HepG2 (cell line): Measurements from ENCODE around the gene LENG1. TPM values are rescaled to one million over a fixed set of nuclear protein-coding genes. Genes with fewer than 3 reads are reported as not detected.

Experiments used
- HNRNPLL ChIP-seq: fragments of 200-400 bp; formaldehyde crosslinking; IDR thresholded peaks from 2 replicates; pipeline ENCODE4 v1.6.1; 2017; ENCODE audit warnings: mild to moderate bottlenecking, low read depth, low read length; ENCODE audit not compliant: poor library complexity, severe bottlenecking
- NFIB ChIP-seq: sonication (generic); formaldehyde crosslinking; IDR thresholded peaks from 2 replicates; pipeline ENCODE4 v1.9.0; 2021; ENCODE audit warnings: missing genetic modification reagents, mild to moderate bottlenecking, borderline replicate concordance
- PRMT3 ChIP-seq: sonication (generic); formaldehyde crosslinking; IDR thresholded peaks from 2 replicates; pipeline ENCODE4 v1.8.1; 2022; ENCODE audit warnings: low read depth, mild to moderate bottlenecking, moderate library complexity, missing genetic modification reagents, borderline replicate concordance
- RORA ChIP-seq: sonication (generic); formaldehyde crosslinking; IDR thresholded peaks from 2 replicates; pipeline ENCODE4 v1.5.0; 2020; ENCODE audit warnings: mild to moderate bottlenecking, missing genetic modification reagents, moderate library complexity
- SCMH1 ChIP-seq: sonication (generic); formaldehyde crosslinking; IDR thresholded peaks from 2 replicates; pipeline ENCODE4 v1.9.0; 2021; ENCODE audit warnings: missing genetic modification reagents, mild to moderate bottlenecking, borderline replicate concordance
- SYNCRIP ChIP-seq: fragments of 200-400 bp; formaldehyde crosslinking; IDR thresholded peaks from 2 replicates; pipeline ENCODE4 v1.6.1; 2018; ENCODE audit warnings: mild to moderate bottlenecking, low read depth, low read length; ENCODE audit not compliant: insufficient read depth
- TBX3 ChIP-seq: fragments of 450-650 bp; IDR thresholded peaks from 2 replicates; pipeline ENCODE4 v1.6.1; 2017; ENCODE audit warnings: antibody characterized with exemption, mild to moderate bottlenecking, inconsistent platforms, borderline replicate concordance
- ZFP41 ChIP-seq: sonication (generic); formaldehyde crosslinking; IDR thresholded peaks from 2 replicates; pipeline ENCODE4 v1.4.0; 2020; ENCODE audit warnings: mild to moderate bottlenecking, missing genetic modification reagents, borderline replicate concordance
- ZFP82 ChIP-seq: sonication (generic); formaldehyde crosslinking; IDR thresholded peaks from 2 replicates; pipeline ENCODE4 v1.5.1; 2020; ENCODE audit warnings: mild to moderate bottlenecking, missing genetic modification reagents, borderline replicate concordance
- ZNF20 ChIP-seq: sonication (generic); formaldehyde crosslinking; IDR thresholded peaks from 2 replicates; pipeline ENCODE4 v1.4.0; 2020; ENCODE audit warnings: mild to moderate bottlenecking, moderate library complexity, missing genetic modification reagents
- ZNF256 ChIP-seq: sonication (generic); formaldehyde crosslinking; conservative IDR thresholded peaks from 2 replicates; pipeline ENCODE4 v1.4.0; 2020; ENCODE audit warnings: missing genetic modification reagents
- ZNF451 ChIP-seq: sonication (generic); formaldehyde crosslinking; IDR thresholded peaks from 2 replicates; pipeline ENCODE4 v1.5.0; 2020; ENCODE audit warnings: mild to moderate bottlenecking, missing genetic modification reagents
- ZNF549 ChIP-seq: sonication (generic); formaldehyde crosslinking; IDR thresholded peaks from 2 replicates; pipeline ENCODE4 v1.5.0; 2020; ENCODE audit warnings: missing genetic modification reagents
- ZNF644 ChIP-seq: IDR thresholded peaks from 2 replicates; pipeline ENCODE4 v1.6.1; 2016; ENCODE audit warnings: low read depth
- ZNF788 ChIP-seq: sonication (generic); formaldehyde crosslinking; IDR thresholded peaks from 2 replicates; pipeline ENCODE4 v1.5.0; 2020; ENCODE audit warnings: mild to moderate bottlenecking, missing genetic modification reagents, borderline replicate concordance
- ZSCAN22 ChIP-seq: sonication (generic); formaldehyde crosslinking; IDR thresholded peaks from 2 replicates; pipeline ENCODE4 v1.4.0; 2020; ENCODE audit warnings: mild to moderate bottlenecking, missing genetic modification reagents
- polyA plus RNA-seq, 8 experiments: library from polyadenylated mRNA; depleted of rRNA in 3 of 8; stranded (reverse) in 7 of 8; unstranded in 1 of 8; fragments of >200 nt; fragmentation: Illumina TruSeq in 4 of 8; extraction: Trizol in 4 of 8; gene quantifications; 2 replicates each; pipeline versions ENCODE4 v1.2.1 to v1.2.3, GENCODE V29; 2011 to 2016; ENCODE audit warnings: low read depth in 4 of 8, missing spikeins in 1 of 8, mixed read lengths in 1 of 8; ENCODE audit not compliant: insufficient read depth in 1 of 8
- total RNA-seq, 5 experiments: library from RNA; depleted of rRNA; stranded (reverse); fragments of >200 nt; fragmentation: Illumina TruSeq; extraction: Trizol; gene quantifications; 2 replicates each; pipeline ENCODE4 v1.2.3, GENCODE V29; 2016; ENCODE audit warnings: low read depth in 1 of 5
- TF ChIP-seq, protein P1 (sequence below): IDR thresholded peaks from 2 replicates; pipeline ENCODE4 v1.6.1; 2012; ENCODE audit warnings: low read depth, low read length, improper control_type of control experiment
- TF ChIP-seq, protein P2 (sequence below): IDR thresholded peaks from 2 replicates; pipeline ENCODE4 v1.6.1; 2016
- TF ChIP-seq, protein P3 (sequence below): sonication (generic); formaldehyde crosslinking; IDR thresholded peaks from 2 replicates; pipeline ENCODE4 v1.9.0; 2022; ENCODE audit warnings: low read depth, missing genetic modification reagents
- TF ChIP-seq, protein P4 (sequence below): sonication (generic); formaldehyde crosslinking; conservative IDR thresholded peaks from 2 replicates; pipeline ENCODE4 v1.4.0; 2020; ENCODE audit warnings: missing genetic modification reagents
- TF ChIP-seq, protein P5 (sequence below): sonication (generic); formaldehyde crosslinking; IDR thresholded peaks from 2 replicates; pipeline ENCODE4 v1.4.0; 2020; ENCODE audit warnings: missing genetic modification reagents, borderline replicate concordance

The LENG1 gene
- total and polyA plus RNA-seq, 2 of the 13 experiments (the other 11 are each of a cell fraction or from before 2014, with no cell fraction given): 1.8 to 3.8 TPM

DNA sequence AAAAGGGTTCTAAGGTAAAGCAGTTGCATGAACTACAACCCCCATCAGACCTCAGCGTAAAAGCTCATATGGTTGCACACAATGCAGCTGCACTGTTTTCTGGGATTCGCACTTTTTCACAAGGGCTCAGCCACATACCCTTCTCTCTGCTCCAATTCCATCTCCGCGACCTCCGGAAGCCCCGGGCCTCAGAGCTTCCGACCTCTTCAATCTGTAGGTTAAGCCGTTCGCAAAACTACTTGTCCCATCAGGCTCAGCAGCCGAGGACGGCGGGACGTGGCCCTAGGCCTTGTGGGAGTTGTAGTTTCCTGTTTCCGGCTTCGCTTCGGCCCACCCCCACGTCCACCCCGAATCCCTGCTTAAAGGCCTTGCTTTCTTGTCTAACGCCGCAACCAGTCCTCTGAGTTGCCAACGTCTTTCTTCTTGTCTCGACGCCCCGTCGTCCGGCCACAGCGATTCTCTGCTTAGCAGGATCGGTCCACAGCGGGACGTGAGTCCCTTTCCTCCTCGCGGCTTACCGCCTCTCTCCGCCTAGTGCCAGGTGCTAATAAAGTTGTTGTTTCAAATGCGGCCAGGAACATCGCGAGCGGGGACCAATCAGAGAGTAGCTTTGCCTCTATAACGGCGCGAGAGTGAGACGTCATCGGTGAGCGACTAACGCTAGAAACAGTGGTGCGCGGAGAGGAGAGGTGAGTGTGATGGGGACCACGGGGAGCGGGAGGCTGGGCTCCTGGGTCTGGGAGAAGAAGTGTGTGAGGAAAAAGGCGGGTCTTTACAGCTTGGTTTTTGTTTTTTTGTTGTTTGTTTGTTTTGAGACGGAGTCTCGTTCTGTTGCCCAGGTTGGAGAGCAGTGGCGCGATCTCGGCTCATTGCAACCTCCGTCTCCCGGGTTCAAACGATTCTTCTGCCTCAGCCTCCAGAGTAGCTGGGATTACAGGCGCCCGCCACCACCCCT is 44.1 kb downstream of the LENG1 start, which contains the start of the genes PRPF31 and TFPT (continued):
- TF ChIP-seq SYNCRIP (no peak), ZFP41 (CRISPR knock-in tag) (no peak), RORA (no peak), HNRNPLL (no peak), ZNF256 (no peak), ZNF788 (no peak; the same call in 1 of the 2 replicates), TBX3 (peak; percentile 86), NFIB (CRISPR knock-in tag) (no peak), ZNF549 (CRISPR knock-in tag) (no peak), ZNF451 (CRISPR knock-in tag) (peak; percentile 74; the same call in 1 of the 2 replicates), SCMH1 (CRISPR knock-in tag) (no peak), ZFP82 (CRISPR knock-in tag) (peak; percentile 80; the same call in 1 of the 2 replicates), ZNF20 (CRISPR knock-in tag) (no peak), ZNF644 (CRISPR knock-in tag) (no peak), PRMT3 (CRISPR knock-in tag) (no peak), ZSCAN22 (no peak; the same call in 1 of the 2 replicates)
- TF ChIP-seq, protein P1, sequence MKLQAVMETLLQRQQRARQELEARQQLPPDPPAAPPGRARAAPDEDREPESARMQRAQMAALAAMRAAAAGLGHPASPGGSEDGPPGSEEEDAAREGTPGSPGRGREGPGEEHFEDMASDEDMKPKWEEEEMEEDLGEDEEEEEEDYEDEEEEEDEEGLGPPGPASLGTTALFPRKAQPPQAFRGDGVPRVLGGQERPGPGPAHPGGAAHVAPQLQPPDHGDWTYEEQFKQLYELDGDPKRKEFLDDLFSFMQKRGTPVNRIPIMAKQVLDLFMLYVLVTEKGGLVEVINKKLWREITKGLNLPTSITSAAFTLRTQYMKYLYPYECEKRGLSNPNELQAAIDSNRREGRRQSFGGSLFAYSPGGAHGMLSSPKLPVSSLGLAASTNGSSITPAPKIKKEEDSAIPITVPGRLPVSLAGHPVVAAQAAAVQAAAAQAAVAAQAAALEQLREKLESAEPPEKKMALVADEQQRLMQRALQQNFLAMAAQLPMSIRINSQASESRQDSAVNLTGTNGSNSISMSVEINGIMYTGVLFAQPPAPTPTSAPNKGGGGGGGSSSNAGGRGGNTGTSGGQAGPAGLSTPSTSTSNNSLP: peak; percentile 84
- TF ChIP-seq, protein P2, sequence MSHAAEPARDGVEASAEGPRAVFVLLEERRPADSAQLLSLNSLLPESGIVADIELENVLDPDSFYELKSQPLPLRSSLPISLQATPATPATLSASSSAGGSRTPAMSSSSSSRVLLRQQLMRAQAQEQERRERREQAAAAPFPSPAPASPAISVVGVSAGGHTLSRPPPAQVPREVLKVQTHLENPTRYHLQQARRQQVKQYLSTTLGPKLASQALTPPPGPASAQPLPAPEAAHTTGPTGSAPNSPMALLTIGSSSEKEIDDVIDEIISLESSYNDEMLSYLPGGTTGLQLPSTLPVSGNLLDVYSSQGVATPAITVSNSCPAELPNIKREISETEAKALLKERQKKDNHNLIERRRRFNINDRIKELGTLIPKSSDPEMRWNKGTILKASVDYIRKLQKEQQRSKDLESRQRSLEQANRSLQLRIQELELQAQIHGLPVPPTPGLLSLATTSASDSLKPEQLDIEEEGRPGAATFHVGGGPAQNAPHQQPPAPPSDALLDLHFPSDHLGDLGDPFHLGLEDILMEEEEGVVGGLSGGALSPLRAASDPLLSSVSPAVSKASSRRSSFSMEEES (CRISPR knock-in tag): no peak
- TF ChIP-seq, protein P3, sequence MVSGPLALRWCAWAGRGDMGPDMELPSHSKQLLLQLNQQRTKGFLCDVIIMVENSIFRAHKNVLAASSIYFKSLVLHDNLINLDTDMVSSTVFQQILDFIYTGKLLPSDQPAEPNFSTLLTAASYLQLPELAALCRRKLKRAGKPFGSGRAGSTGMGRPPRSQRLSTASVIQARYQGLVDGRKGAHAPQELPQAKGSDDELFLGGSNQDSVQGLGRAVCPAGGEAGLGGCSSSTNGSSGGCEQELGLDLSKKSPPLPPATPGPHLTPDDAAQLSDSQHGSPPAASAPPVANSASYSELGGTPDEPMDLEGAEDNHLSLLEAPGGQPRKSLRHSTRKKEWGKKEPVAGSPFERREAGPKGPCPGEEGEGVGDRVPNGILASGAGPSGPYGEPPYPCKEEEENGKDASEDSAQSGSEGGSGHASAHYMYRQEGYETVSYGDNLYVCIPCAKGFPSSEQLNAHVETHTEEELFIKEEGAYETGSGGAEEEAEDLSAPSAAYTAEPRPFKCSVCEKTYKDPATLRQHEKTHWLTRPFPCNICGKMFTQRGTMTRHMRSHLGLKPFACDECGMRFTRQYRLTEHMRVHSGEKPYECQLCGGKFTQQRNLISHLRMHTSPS (CRISPR knock-in tag): no peak
- TF ChIP-seq, protein P4, sequence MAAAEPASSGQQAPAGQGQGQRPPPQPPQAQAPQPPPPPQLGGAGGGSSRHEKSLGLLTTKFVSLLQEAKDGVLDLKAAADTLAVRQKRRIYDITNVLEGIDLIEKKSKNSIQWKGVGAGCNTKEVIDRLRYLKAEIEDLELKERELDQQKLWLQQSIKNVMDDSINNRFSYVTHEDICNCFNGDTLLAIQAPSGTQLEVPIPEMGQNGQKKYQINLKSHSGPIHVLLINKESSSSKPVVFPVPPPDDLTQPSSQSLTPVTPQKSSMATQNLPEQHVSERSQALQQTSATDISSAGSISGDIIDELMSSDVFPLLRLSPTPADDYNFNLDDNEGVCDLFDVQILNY (CRISPR knock-in tag): 0 out of 2 replicates have a peak, but pooled peaks have one; percentile 49
- TF ChIP-seq, protein P5, sequence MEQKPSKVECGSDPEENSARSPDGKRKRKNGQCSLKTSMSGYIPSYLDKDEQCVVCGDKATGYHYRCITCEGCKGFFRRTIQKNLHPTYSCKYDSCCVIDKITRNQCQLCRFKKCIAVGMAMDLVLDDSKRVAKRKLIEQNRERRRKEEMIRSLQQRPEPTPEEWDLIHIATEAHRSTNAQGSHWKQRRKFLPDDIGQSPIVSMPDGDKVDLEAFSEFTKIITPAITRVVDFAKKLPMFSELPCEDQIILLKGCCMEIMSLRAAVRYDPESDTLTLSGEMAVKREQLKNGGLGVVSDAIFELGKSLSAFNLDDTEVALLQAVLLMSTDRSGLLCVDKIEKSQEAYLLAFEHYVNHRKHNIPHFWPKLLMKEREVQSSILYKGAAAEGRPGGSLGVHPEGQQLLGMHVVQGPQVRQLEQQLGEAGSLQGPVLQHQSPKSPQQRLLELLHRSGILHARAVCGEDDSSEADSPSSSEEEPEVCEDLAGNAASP (CRISPR knock-in tag): no peak
